ENCODE measurements around the gene AGRP. TPM values are rescaled to one million over a fixed set of nuclear protein-coding genes. Genes with fewer than 3 reads are reported as not detected.
A peak's percentile ranks its signal among the peaks of the same experiment; 100 is the strongest.

Gene AGRP
- total RNA-seq, 2 experiments from 2014 or later: not detected

DNA sequence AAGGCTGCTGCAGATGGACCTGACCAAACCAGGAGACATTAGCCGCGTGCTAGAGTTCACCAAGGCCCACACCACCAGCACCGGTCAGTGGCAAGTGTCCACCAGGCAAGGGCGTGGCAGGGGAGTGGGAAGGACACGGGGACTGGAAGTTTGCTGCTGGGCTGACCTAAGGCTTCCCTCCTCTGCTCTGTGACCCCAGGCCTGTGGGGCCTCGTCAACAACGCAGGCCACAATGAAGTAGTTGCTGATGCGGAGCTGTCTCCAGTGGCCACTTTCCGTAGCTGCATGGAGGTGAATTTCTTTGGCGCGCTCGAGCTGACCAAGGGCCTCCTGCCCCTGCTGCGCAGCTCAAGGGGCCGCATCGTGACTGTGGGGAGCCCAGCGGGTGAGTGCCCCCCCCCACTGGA lies 47.6 kb downstream of the AGRP start:
- intact Hi-C loops (cut with DNase I, micrococcal nuclease): no loop called here
- peaks cover 0 to 4% of the 10 kb centered on the region in 2 experiments for H3K9me3 ChIP-seq (ENCODE audit: control insufficient read depth in 1 of 2, insufficient read depth in 1 of 2, low read length in 2 of 2)
- DNase-seq: no peak
- no peak for ATAC-seq (ENCODE audit: poor library complexity)
- H3K9me3 Mint-ChIP-seq: no peaks in the 10 kb centered on the region
- POLR2A ChIA-PET: no interaction called here
- no peak overlapping the region for H3K27ac Mint-ChIP-seq
- CTCF ChIA-PET: no interaction called here
- H3K4me1 Mint-ChIP-seq (ENCODE audit: low read depth): peaks cover 5% of the 10 kb centered on the region
- peaks cover 32% of the 10 kb centered on the region for H3K36me3 Mint-ChIP-seq (ENCODE audit: low read depth)
- H3K4me3 Mint-ChIP-seq: no peak overlapping the region
- H3K4me1 ChIP-seq (ENCODE audit: insufficient read depth, low read length): peaks cover 8% of the 10 kb centered on the region
- peaks cover 31% of the 10 kb centered on the region for H3K36me3 ChIP-seq (ENCODE audit: insufficient read depth, low read length)
- H3K27me3 Mint-ChIP-seq: peaks cover 11% of the 10 kb centered on the region
- H3K27me3 ChIP-seq (ENCODE audit: control insufficient read depth in 1 of 2, insufficient read depth in 2 of 2, low read length in 2 of 2): peaks cover 0 to 6% of the 10 kb centered on the region in 2 experiments
- no peak overlapping the region for H3K4me3 ChIP-seq (ENCODE audit: low read length)
- TF ChIP-seq, protein P1, sequence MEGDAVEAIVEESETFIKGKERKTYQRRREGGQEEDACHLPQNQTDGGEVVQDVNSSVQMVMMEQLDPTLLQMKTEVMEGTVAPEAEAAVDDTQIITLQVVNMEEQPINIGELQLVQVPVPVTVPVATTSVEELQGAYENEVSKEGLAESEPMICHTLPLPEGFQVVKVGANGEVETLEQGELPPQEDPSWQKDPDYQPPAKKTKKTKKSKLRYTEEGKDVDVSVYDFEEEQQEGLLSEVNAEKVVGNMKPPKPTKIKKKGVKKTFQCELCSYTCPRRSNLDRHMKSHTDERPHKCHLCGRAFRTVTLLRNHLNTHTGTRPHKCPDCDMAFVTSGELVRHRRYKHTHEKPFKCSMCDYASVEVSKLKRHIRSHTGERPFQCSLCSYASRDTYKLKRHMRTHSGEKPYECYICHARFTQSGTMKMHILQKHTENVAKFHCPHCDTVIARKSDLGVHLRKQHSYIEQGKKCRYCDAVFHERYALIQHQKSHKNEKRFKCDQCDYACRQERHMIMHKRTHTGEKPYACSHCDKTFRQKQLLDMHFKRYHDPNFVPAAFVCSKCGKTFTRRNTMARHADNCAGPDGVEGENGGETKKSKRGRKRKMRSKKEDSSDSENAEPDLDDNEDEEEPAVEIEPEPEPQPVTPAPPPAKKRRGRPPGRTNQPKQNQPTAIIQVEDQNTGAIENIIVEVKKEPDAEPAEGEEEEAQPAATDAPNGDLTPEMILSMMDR (IDR thresholded peaks at IDR 0.05): no peak
- H3K27ac ChIP-seq (ENCODE audit: low read depth in 1 of 2, low read length in 2 of 2): no peak overlapping the region

GRCh38 chr16:67433131-67433719 lies 50.1 kb downstream of the AGRP start:
- ATAC-seq (ENCODE audit: poor library complexity) (no peak), DNase-seq (no peak)
- Mint-ChIP-seq H3K9me3 (no peaks in the 10 kb centered on the region), H3K36me3 (ENCODE audit: low read depth) (peaks cover 13% of the 10 kb centered on the region), H3K4me1 (ENCODE audit: low read depth) (peaks cover 9% of the 10 kb centered on the region), H3K4me3 (peak overlapping the region; percentile 9), H3K27me3 (peaks cover 34% of the 10 kb centered on the region), H3K27ac (no peak overlapping the region)
- TF ChIP-seq, protein P1 (IDR thresholded peaks at IDR 0.05): no peak
- peaks cover 0 to 8% of the 10 kb centered on the region in 2 experiments for H3K9me3 ChIP-seq (ENCODE audit: control insufficient read depth in 1 of 2, insufficient read depth in 1 of 2, low read length in 2 of 2)
- CTCF ChIA-PET: no interaction called here
- no peak overlapping the region for H3K4me3 ChIP-seq (ENCODE audit: low read length)
- H3K27me3 ChIP-seq (ENCODE audit: control insufficient read depth in 1 of 2, insufficient read depth in 2 of 2, low read length in 2 of 2): peaks cover 21 to 26% of the 10 kb centered on the region in 2 experiments
- intact Hi-C loops (cut with DNase I, micrococcal nuclease): loop anchor here in 1 of 2 experiments (5.0 kb wide), 1 partner anchor 79 kb away; no protein-coding TSS in a partner anchor
- H3K36me3 ChIP-seq (ENCODE audit: insufficient read depth, low read length): peaks cover 11% of the 10 kb centered on the region
- peaks cover 17% of the 10 kb centered on the region for H3K4me1 ChIP-seq (ENCODE audit: insufficient read depth, low read length)
- H3K27ac ChIP-seq (ENCODE audit: low read depth in 1 of 2, low read length in 2 of 2): no peak overlapping the region
- POLR2A ChIA-PET: no interaction called here

Other genes starting within 250 kb of the AGRP start
- 10 to 100 TPM; 21.1 to 26.0 TPM for gene FHOD1, start 236.1 kb downstream of the AGRP start, total RNA-seq
- 1 to 10 TPM; 3.1 TPM for gene SLC9A5, start 234.6 kb downstream of the AGRP start, total RNA-seq
- gene PLEKHG4, start 204.0 kb downstream of the AGRP start, total RNA-seq: 10 to 100 TPM; 13.1 to 14.0 TPM
- gene KCTD19, start 156.8 kb downstream of the AGRP start, total RNA-seq: not detected
- not detected for gene LRRC36, start 156.7 kb downstream of the AGRP start, total RNA-seq
- gene TPPP3, start 90.0 kb downstream of the AGRP start, total RNA-seq: not detected
- gene ZDHHC1, start 67.1 kb downstream of the AGRP start, total RNA-seq: under 1 TPM in 1 of 2 experiments, not detected in 1; 0.22 TPM
- gene HSD11B2, start 52.4 kb downstream of the AGRP start, total RNA-seq: not detected
- 10 to 100 TPM; 39.4 to 41.7 TPM for gene ATP6V0D1, start 2.4 kb downstream of the AGRP start, total RNA-seq
- gene RIPOR1, start 45.3 kb upstream of the AGRP start, total RNA-seq: 10 to 100 TPM; 21.3 to 25.4 TPM
- 10 to 100 TPM; 43.8 to 46.4 TPM for gene CTCF, start 79.0 kb upstream of the AGRP start, total RNA-seq
- gene CARMIL2, start 161.6 kb upstream of the AGRP start, total RNA-seq: 100 to 1,000 TPM; 147 to 148 TPM
- gene ACD, start 176.7 kb upstream of the AGRP start, total RNA-seq: 10 to 100 TPM; 21.6 to 26.0 TPM
- gene PARD6A, start 177.4 kb upstream of the AGRP start, total RNA-seq: 1 to 10 TPM; 4.5 to 4.7 TPM
- gene ENKD1, start 183.2 kb upstream of the AGRP start, total RNA-seq: 1 to 10 TPM; 2.0 to 3.5 TPM
- gene C16orf86, start 183.3 kb upstream of the AGRP start, total RNA-seq: 1 to 10 TPM; 2.0 to 2.4 TPM
- 1 to 10 TPM; 2.8 to 3.7 TPM for gene GFOD2, start 235.8 kb upstream of the AGRP start, total RNA-seq

All from CD4-positive, alpha-beta T cell (primary cell).